Measurements from ENCODE around the gene TCF4.

GRCh38 chr18:55577812-55578539, 10.0 kb downstream of the TCF4 start:
- no peak for TF ChIP-seq CTCF (IDR thresholded peaks at IDR 0.05)
- TF ChIP-seq POLR2A (IDR thresholded peaks at IDR 0.05) = no peak
- TF ChIP-seq POLR2AphosphoS5 (IDR thresholded peaks at IDR 0.05) = no peak

All from stomach (tissue), 4 donors.